Motor neuron (in vitro differentiated cells): ENCODE results near the gene FAM107B. TPM values are rescaled to one million over a fixed set of nuclear protein-coding genes. Genes with fewer than 3 reads are reported as not detected.
"Not testable (repeated sequence)": the region's sequence is repeated elsewhere in the genome, so short reads cannot be mapped to it uniquely, and the experiment has no call there.

Experiments used
- ATAC-seq, 8 experiments: fragments of 200-7000 bp; cut with Tn5 transposase; replicated peaks in 6 of 8; 2 replicates each; pipeline ENCODE4 v1.8.0; 2021; ENCODE audit warnings: mild to moderate bottlenecking in 8 of 8, moderate library complexity in 8 of 8
- H3K27ac ChIP-seq, 2 donors: fragments of 250-450 bp; sonication (Bioruptor Pico); 2 replicates each; pipeline ENCODE4 v1.9.0; 2021; ENCODE audit warnings: antibody characterized with exemption in 2 of 2, mild to moderate bottlenecking in 2 of 2, moderate library complexity in 1 of 2
- H3K4me1 ChIP-seq, 2 donors: fragments of 250-450 bp; sonication (Bioruptor Pico); replicated peaks in 1 of 2; 2 replicates each; pipeline ENCODE4 v1.6.1; 2021; ENCODE audit warnings: antibody characterized with exemption in 2 of 2, mild to moderate bottlenecking in 2 of 2, moderate library complexity in 1 of 2
- H3K4me3 ChIP-seq, 5 donors: fragments of 250-450 bp; sonication (Bioruptor Pico); 2 replicates each; pipeline ENCODE4 v1.9.0; 2021; ENCODE audit warnings: antibody characterized with exemption in 5 of 5, mild to moderate bottlenecking in 5 of 5, moderate library complexity in 4 of 5
- WGBS, 10 experiments: fragments of 450-650 bp; shearing (Covaris generic); methylation state at CpG; one replicate each; pipeline ENCODE4 v1.0.0; 2022; 5-methylcytosine and 5-hydroxymethylcytosine counted together
- in situ Hi-C, 9 experiments: fragments of 400-800 bp; cut with MboI; loops; one replicate each; pipeline ENCODE4 v1.15.0; 2021; ENCODE audit warnings: low sequenced_read_pairs in 9 of 9, low pct_unique_long_range_greater_than_20kb in 2 of 9; ENCODE audit not compliant: unreplicated experiment in 9 of 9
- total RNA-seq, 8 experiments: library from RNA; unstranded; fragments of 300-600 nt; gene quantifications; 2 replicates each; pipeline versions ENCODE4 v1.2.3 to v1.2.4, GENCODE V29; 2022

The FAM107B gene
- total RNA-seq, 8 experiments from 2014 or later: 2.0 to 60.4 (median 25.4) TPM

- no peak for ATAC-seq
- in situ Hi-C loops: no loop called here
- Histone ChIP-seq H3K4me1 (peaks cover 0 to 7% of the 10 kb centered on the region in 2 donors), H3K27ac (no peak overlapping the region), H3K4me3 (no peak overlapping the region)
- WGBS, 10 experiments: 77 to 97% (median 88%) methylated on average over 1 to 5 of the region's 5 CpGs; no CpG with 5 or more reads in 3 of the 10 experiments
Measured at GRCh38 chr10:14696821-14697220, 77.9 kb downstream of the FAM107B start.

GRCh38 chr10:14695847-14696480, 78.7 kb downstream of the FAM107B start:
- Histone ChIP-seq H3K27ac (no peak overlapping the region), H3K4me1 (peaks cover 0 to 8% of the 10 kb centered on the region in 2 donors), H3K4me3 (no peak overlapping the region)
- in situ Hi-C loops: no loop called here
- WGBS, 10 experiments: 51 to 100% (median 85%) methylated on average over 1 to 3 of the region's 3 CpGs
- peak in 3 of 8 experiments; percentile 62 to 66 (median 62) for ATAC-seq

GRCh38 chr10:14693891-14694290, 80.8 kb downstream of the FAM107B start:
- Histone ChIP-seq H3K4me1 (peaks cover 0 to 8% of the 10 kb centered on the region in 2 donors), H3K27ac (no peak overlapping the region), H3K4me3 (no peak overlapping the region)
- in situ Hi-C loops: no loop called here
- no peak for ATAC-seq
- 20 to 100% (median 83%) methylated on average over 1 to 2 of the region's 2 CpGs for WGBS, 10 experiments

GRCh38 chr10:14692344-14693076, 82.2 kb downstream of the FAM107B start:
- 39 to 100% (median 66%) methylated on average over 2 to 15 of the region's 16 CpGs; no CpG with 5 or more reads in 1 of the 10 experiments for WGBS, 10 experiments
- Histone ChIP-seq H3K4me3 (no peak overlapping the region), H3K4me1 (peaks cover 0 to 8% of the 10 kb centered on the region in 2 donors), H3K27ac (no peak overlapping the region)
- peak in 3 of 8 experiments; percentile 60 to 68 (median 60) for ATAC-seq
- in situ Hi-C loops: no loop called here

- in situ Hi-C loops: no loop called here
- H3K4me1 ChIP-seq: peaks cover 0 to 8% of the 10 kb centered on the region in 2 donors
- WGBS, 10 experiments: 67 to 93% (median 85%) methylated on average over 1 to 8 of the region's 8 CpGs; no CpG with 5 or more reads in 3 of the 10 experiments
Measured at GRCh38 chr10:14691359-14691758, 83.3 kb downstream of the FAM107B start.

GRCh38 chr10:14688606-14689005, 86.1 kb downstream of the FAM107B start:
- 8 to 95% (median 73%) methylated on average over 1 to 5 of the region's 5 CpGs; no CpG with 5 or more reads in 2 of the 10 experiments for WGBS, 10 experiments
- no peak overlapping the region for H3K27ac ChIP-seq
- in situ Hi-C loops: no loop called here
- H3K4me3 ChIP-seq: no peak overlapping the region
- peak in 1 of 8 experiments; percentile 28 for ATAC-seq
- peaks cover 0 to 8% of the 10 kb centered on the region in 2 donors for H3K4me1 ChIP-seq

More at GRCh38 chr10:14691359-14691758, 83.3 kb downstream of the FAM107B start:
- Histone ChIP-seq H3K4me3 (no peak overlapping the region), H3K27ac (no peak overlapping the region)
- no peak for ATAC-seq

- H3K4me1 ChIP-seq, H3K27ac ChIP-seq, in situ Hi-C loops, H3K4me3 ChIP-seq: not testable (repeated sequence)
- WGBS, 10 experiments: 13 to 96% (median 84%) methylated on average over 1 to 6 of the region's 7 CpGs; no CpG with 5 or more reads in 3 of the 10 experiments
- ATAC-seq: peak in 1 of 8 experiments; percentile 55
Measured at GRCh38 chr10:14688189-14688588, 86.5 kb downstream of the FAM107B start.

- no CpG with 5 or more reads among the region's 1 CpG for WGBS, 10 experiments
- in situ Hi-C loops: no loop called here
- Histone ChIP-seq H3K27ac (no peak overlapping the region), H3K4me3 (no peak overlapping the region), H3K4me1 (peaks cover 0 to 6% of the 10 kb centered on the region in 2 donors)
- ATAC-seq: peak in 3 of 8 experiments; percentile 16 to 92 (median 24)
Measured at GRCh38 chr10:14687340-14687739, 87.4 kb downstream of the FAM107B start.

- ATAC-seq: no peak
- in situ Hi-C loops: no loop called here
- Histone ChIP-seq H3K27ac (no peak overlapping the region), H3K4me1 (no peaks in the 10 kb centered on the region), H3K4me3 (no peak overlapping the region)
- WGBS, 10 experiments: 80 to 93% (median 82%) methylated on average over 1 to 5 of the region's 5 CpGs; no CpG with 5 or more reads in 4 of the 10 experiments
Measured at GRCh38 chr10:14686356-14686755, 88.3 kb downstream of the FAM107B start.

- no peak overlapping the region for H3K4me3 ChIP-seq
- no peaks in the 10 kb centered on the region for H3K4me1 ChIP-seq
- in situ Hi-C loops: no loop called here
- no peak overlapping the region for H3K27ac ChIP-seq
- 14 to 100% (median 67%) methylated on average over 1 to 2 of the region's 2 CpGs; no CpG with 5 or more reads in 1 of the 10 experiments for WGBS, 10 experiments
- peak in 2 of 8 experiments; percentile 57 to 71 for ATAC-seq
Measured at GRCh38 chr10:14684354-14684753, 90.3 kb downstream of the FAM107B start.

GRCh38 chr10:14683256-14683655, 91.4 kb downstream of the FAM107B start:
- H3K27ac ChIP-seq: no peak overlapping the region
- H3K4me1 ChIP-seq: no peaks in the 10 kb centered on the region
- in situ Hi-C loops: no loop called here
- 0 to 83% (median 62%) methylated on average over 1 to 6 of the region's 6 CpGs for WGBS, 10 experiments
- H3K4me3 ChIP-seq: no peak overlapping the region
- no peak for ATAC-seq

- no peak for ATAC-seq
- Histone ChIP-seq H3K4me1 (no peaks in the 10 kb centered on the region), H3K27ac (no peak overlapping the region), H3K4me3 (no peak overlapping the region)
- in situ Hi-C loops: no loop called here
- 71 to 100% (median 94%) methylated on average over 1 to 7 of the region's 7 CpGs; no CpG with 5 or more reads in 1 of the 10 experiments for WGBS, 10 experiments
Measured at GRCh38 chr10:14681802-14682201, 92.9 kb downstream of the FAM107B start.

GRCh38 chr10:14681305-14681704, 93.4 kb downstream of the FAM107B start:
- 0 to 100% (median 90%) methylated on average over 1 to 4 of the region's 5 CpGs; no CpG with 5 or more reads in 2 of the 10 experiments for WGBS, 10 experiments
- Histone ChIP-seq H3K4me3 (no peak overlapping the region), H3K4me1 (no peaks in the 10 kb centered on the region), H3K27ac (no peak overlapping the region)
- in situ Hi-C loops: no loop called here
- no peak for ATAC-seq
